Neuronal stem cell (in vitro differentiated cells): ENCODE results near the gene DRD4.
"Not testable (repeated sequence)": the region's sequence is repeated elsewhere in the genome, so short reads cannot be mapped to it uniquely, and the experiment has no call there.

Source experiments
- DNase-seq: peaks from one replicate; pipeline ENCODE4 v3.0.0-alpha.2; 2013; ENCODE audit warnings: low spot score
- H2AFZ ChIP-seq: one replicate; pipeline ENCODE4 v1.6.1; 2013; ENCODE audit warnings: mild to moderate bottlenecking, low read length, inconsistent platforms
- H2AK5ac ChIP-seq: 2 replicates; pipeline ENCODE4 v1.6.1; 2013; ENCODE audit warnings: low read depth, mild to moderate bottlenecking, inconsistent platforms, low read length, moderate library complexity, mixed read lengths
- H2BK120ac ChIP-seq: 2 replicates; pipeline ENCODE4 v1.6.1; 2013; ENCODE audit warnings: low read depth, mild to moderate bottlenecking, inconsistent platforms, low read length, moderate library complexity, mixed read lengths
- H2BK12ac ChIP-seq: one replicate; pipeline ENCODE4 v1.6.1; 2013; ENCODE audit warnings: low read length, inconsistent platforms
- H2BK15ac ChIP-seq: 2 replicates; pipeline ENCODE4 v1.6.1; 2013; ENCODE audit warnings: mild to moderate bottlenecking, low read length, inconsistent platforms, mixed read lengths
- H2BK5ac ChIP-seq: one replicate; pipeline ENCODE4 v1.6.1; 2013; ENCODE audit warnings: inconsistent platforms, mild to moderate bottlenecking, low read length, moderate library complexity
- H3K14ac ChIP-seq: one replicate; pipeline ENCODE4 v1.6.1; 2013; ENCODE audit warnings: low read length, inconsistent platforms
- H3K18ac ChIP-seq: 2 replicates; pipeline ENCODE4 v1.6.1; 2013; ENCODE audit warnings: low read length, inconsistent platforms
- H3K23ac ChIP-seq: 2 replicates; pipeline ENCODE4 v1.6.1; 2013; ENCODE audit warnings: low read depth, mild to moderate bottlenecking, mixed read lengths, low read length, inconsistent platforms; ENCODE audit not compliant: poor library complexity
- H3K27ac ChIP-seq: replicated peaks from 3 replicates; pipeline ENCODE4 v1.5.1; 2013; ENCODE audit warnings: low read length, inconsistent platforms
- H3K27me3 ChIP-seq, 3 experiments: 2 replicates each; pipeline ENCODE4 v1.6.1; 2013; ENCODE audit warnings: low read length in 3 of 3, mild to moderate bottlenecking in 2 of 3, inconsistent platforms in 1 of 3, low read depth in 1 of 3, mixed read lengths in 1 of 3, moderate library complexity in 1 of 3; ENCODE audit not compliant: control insufficient read depth in 3 of 3, insufficient read depth in 3 of 3
- H3K36me3 ChIP-seq, 2 donors: replicated peaks in 1 of 2; 2 replicates each; pipeline ENCODE4 v1.6.1; 2013; ENCODE audit warnings: low read length in 2 of 2; ENCODE audit not compliant: control insufficient read depth in 2 of 2, insufficient read depth in 2 of 2
- H3K4ac ChIP-seq: 2 replicates; pipeline ENCODE4 v1.6.1; 2013; ENCODE audit warnings: inconsistent platforms, mild to moderate bottlenecking, low read length, moderate library complexity
- H3K4me1 ChIP-seq, 2 donors: 1 replicate in 1 of 2; 2 replicates in 1 of 2; pipeline ENCODE4 v1.6.1; 2013; ENCODE audit warnings: low read length in 2 of 2, low read depth in 1 of 2; ENCODE audit not compliant: control insufficient read depth in 2 of 2, insufficient read depth in 1 of 2
- H3K4me2 ChIP-seq: one replicate; pipeline ENCODE4 v1.6.1; 2013; ENCODE audit warnings: mild to moderate bottlenecking, low read length, inconsistent platforms; ENCODE audit not compliant: insufficient read depth, poor library complexity, severe bottlenecking
- H3K4me3 ChIP-seq, 2 donors: 2 replicates each; pipeline ENCODE4 v1.5.1; 2013; ENCODE audit warnings: low read length in 2 of 2, mild to moderate bottlenecking in 2 of 2, inconsistent platforms in 1 of 2, moderate library complexity in 1 of 2
- H3K79me1 ChIP-seq: one replicate; pipeline ENCODE4 v1.6.1; 2013; ENCODE audit warnings: low read depth, mild to moderate bottlenecking, inconsistent platforms, low read length, moderate library complexity
- H3K9ac ChIP-seq: one replicate; pipeline ENCODE4 v1.6.1; 2013; ENCODE audit warnings: mild to moderate bottlenecking, low read depth, low read length, inconsistent platforms; ENCODE audit not compliant: poor library complexity
- H3K9me3 ChIP-seq, 2 donors: replicated peaks in 1 of 2; 2 replicates each; pipeline versions ENCODE3 to v1.6.1; 2013; ENCODE audit warnings: low read length in 2 of 2, mild to moderate bottlenecking in 2 of 2, inconsistent platforms in 1 of 2, low read depth in 1 of 2, mixed read lengths in 1 of 2, moderate library complexity in 1 of 2; ENCODE audit not compliant: control insufficient read depth in 2 of 2, insufficient read depth in 1 of 2
- H4K8ac ChIP-seq: one replicate; pipeline ENCODE4 v1.6.1; 2013; ENCODE audit warnings: low read depth, mild to moderate bottlenecking, inconsistent platforms, low read length, moderate library complexity
- H4K91ac ChIP-seq: one replicate; pipeline ENCODE4 v1.6.1; 2013; ENCODE audit warnings: low read length, low read depth, mild to moderate bottlenecking, inconsistent platforms; ENCODE audit not compliant: poor library complexity
- WGBS, 2 donors: extraction: QIAGEN DNeasy Blood & Tissue Kit; methylation state at CpG; one replicate each; pipeline ENCODE4 v1.1.7; 2013; ENCODE audit warnings: missing lambda C conversion rate in 2 of 2, mixed read lengths in 1 of 2; ENCODE audit not compliant: insufficient read length in 2 of 2, insufficient replicate concordance in 1 of 2; ENCODE audit errors: extremely low coverage in 2 of 2; 5-methylcytosine and 5-hydroxymethylcytosine counted together

Gene DRD4

GRCh38 chr11:646214-646613 lies 9.1 kb downstream of the DRD4 start:
- Histone ChIP-seq H3K4me1 (no peaks in the 10 kb centered on the region), H3K4me2 (no peak overlapping the region), H2BK15ac (no peak overlapping the region), H3K36me3 (peaks cover 10 to 70% of the 10 kb centered on the region in 2 donors), H3K23ac (no peak overlapping the region), H3K4ac (no peak overlapping the region), H2BK12ac (no peak overlapping the region), H3K4me3 (no peak overlapping the region), H3K9ac (no peak overlapping the region), H3K9me3 (peaks cover 0 to 6% of the 10 kb centered on the region in 2 donors), H3K27ac (no peak overlapping the region), H2BK120ac (no peak overlapping the region), H2BK5ac (no peak overlapping the region), H2AFZ (no peak overlapping the region), H4K91ac (no peak overlapping the region), H3K79me1 (peaks cover 8% of the 10 kb centered on the region), H2AK5ac (no peak overlapping the region), H3K14ac (no peak overlapping the region), H3K27me3 (peaks cover 0 to 2% (median 0%) of the 10 kb centered on the region in 3 experiments), H4K8ac (no peak overlapping the region), H3K18ac (no peak overlapping the region)
- no peak for DNase-seq
- WGBS, 2 donors: no CpG with 5 or more reads among the region's 14 CpGs

- H3K36me3 ChIP-seq: peaks cover 10 to 69% of the 10 kb centered on the region in 2 donors
- not testable (repeated sequence) for H3K4ac ChIP-seq, H2AFZ ChIP-seq, H4K91ac ChIP-seq, H3K9ac ChIP-seq, H2AK5ac ChIP-seq, H3K23ac ChIP-seq, H4K8ac ChIP-seq, H3K18ac ChIP-seq, H3K27ac ChIP-seq, H2BK120ac ChIP-seq, H2BK5ac ChIP-seq, H3K79me1 ChIP-seq, DNase-seq, H3K4me1 ChIP-seq, H2BK15ac ChIP-seq, H2BK12ac ChIP-seq, H3K4me3 ChIP-seq, H3K4me2 ChIP-seq, H3K14ac ChIP-seq, H3K9me3 ChIP-seq, H3K27me3 ChIP-seq
- no CpG with 5 or more reads among the region's 14 CpGs for WGBS, 2 donors
Measured at GRCh38 chr11:647672-648158, 10.6 kb downstream of the DRD4 start.

GRCh38 chr11:650482-650881 lies 13.4 kb downstream of the DRD4 start:
- WGBS, 2 donors: no CpG with 5 or more reads among the region's 10 CpGs
- DNase-seq: no peak
- H3K4me3 ChIP-seq: no peak overlapping the region

GRCh38 chr11:653136-653535 lies 16.1 kb downstream of the DRD4 start:
- H2BK5ac ChIP-seq, H2AFZ ChIP-seq, H2BK15ac ChIP-seq, H3K79me1 ChIP-seq, H3K27ac ChIP-seq, H3K9ac ChIP-seq, H3K4me3 ChIP-seq, DNase-seq, H4K8ac ChIP-seq, H3K23ac ChIP-seq, H3K18ac ChIP-seq, H3K14ac ChIP-seq, H3K27me3 ChIP-seq, H3K4me2 ChIP-seq, H2AK5ac ChIP-seq, H3K4me1 ChIP-seq, H4K91ac ChIP-seq, H2BK120ac ChIP-seq, H3K9me3 ChIP-seq, H2BK12ac ChIP-seq, H3K4ac ChIP-seq: not testable (repeated sequence)
- H3K36me3 ChIP-seq: peaks cover 9 to 68% of the 10 kb centered on the region in 2 donors
- no CpG with 5 or more reads among the region's 14 CpGs for WGBS, 2 donors

More at GRCh38 chr11:650482-650881, 13.4 kb downstream of the DRD4 start:
- H3K23ac ChIP-seq: no peak overlapping the region
- no peak overlapping the region for H2BK15ac ChIP-seq
- H4K8ac ChIP-seq: no peak overlapping the region
- H4K91ac ChIP-seq: no peak overlapping the region
- H2BK120ac ChIP-seq: no peak overlapping the region
- H3K9ac ChIP-seq: no peak overlapping the region
- no peak overlapping the region for H2BK12ac ChIP-seq
- no peak overlapping the region for H2BK5ac ChIP-seq
- H2AFZ ChIP-seq: no peak overlapping the region
- no peak overlapping the region for H3K14ac ChIP-seq
- H3K27me3 ChIP-seq: no peaks in the 10 kb centered on the region
- H3K36me3 ChIP-seq: peaks cover 5 to 68% of the 10 kb centered on the region in 2 donors
- no peak overlapping the region for H3K18ac ChIP-seq
- no peaks in the 10 kb centered on the region for H3K9me3 ChIP-seq
- H2AK5ac ChIP-seq: no peak overlapping the region
- H3K4me1 ChIP-seq: no peaks in the 10 kb centered on the region
- no peak overlapping the region for H3K27ac ChIP-seq
- H3K4ac ChIP-seq: no peak overlapping the region
- no peaks in the 10 kb centered on the region for H3K79me1 ChIP-seq
- H3K4me2 ChIP-seq: no peak overlapping the region
